HG02938 (cell line): Measurements from ENCODE around the gene SPRN.

Source experiments
- ATAC-seq: cut with Tn5 transposase; IDR thresholded peaks from one replicate; pipeline ENCODE4 v1.9.1; 2021; ENCODE audit warnings: mild to moderate bottlenecking, moderate library complexity; ENCODE audit not compliant: unreplicated experiment

Gene SPRN

GRCh38 chr10:133457100-133457841, 32.8 kb upstream of the SPRN start:
- ATAC-seq = no peak

- no peak for ATAC-seq
Observed at GRCh38 chr10:133456041-133456951, 31.9 kb upstream of the SPRN start.

GRCh38 chr10:133455611-133456031, 31.2 kb upstream of the SPRN start:
- ATAC-seq = no peak

- ATAC-seq = no peak
Observed at GRCh38 chr10:133455196-133455595, 30.8 kb upstream of the SPRN start.

GRCh38 chr10:133454204-133454893, 29.9 kb upstream of the SPRN start:
- ATAC-seq = no peak

GRCh38 chr10:133453516-133454203, 29.2 kb upstream of the SPRN start, which contains the start of gene SCART1:
SCART1 (plus strand) TSS chr10:133453945; CDS start chr10:133453998, 53 bp downstream.
- ATAC-seq = no peak

- ATAC-seq = no peak
Observed at GRCh38 chr10:133452453-133452852, 28.0 kb upstream of the SPRN start.

- no peak for ATAC-seq
Observed at GRCh38 chr10:133451346-133451745, 26.9 kb upstream of the SPRN start.

- ATAC-seq = no peak
Observed at GRCh38 chr10:133448120-133448519, 23.7 kb upstream of the SPRN start.

- ATAC-seq = no peak
Observed at GRCh38 chr10:133446979-133447378, 22.6 kb upstream of the SPRN start.

- ATAC-seq = no peak
Observed at GRCh38 chr10:133445751-133446708, 21.6 kb upstream of the SPRN start.

- ATAC-seq = no peak
Observed at GRCh38 chr10:133445268-133445732, 20.9 kb upstream of the SPRN start.

- no peak for ATAC-seq
Observed at GRCh38 chr10:133444342-133445267, 20.2 kb upstream of the SPRN start.

- no peak for ATAC-seq
Observed at GRCh38 chr10:133442967-133443924, 18.8 kb upstream of the SPRN start.

GRCh38 chr10:133442191-133442966, 18.0 kb upstream of the SPRN start:
- no peak for ATAC-seq

GRCh38 chr10:133441780-133442179, 17.4 kb upstream of the SPRN start:
- no peak for ATAC-seq
